Measurements from ENCODE around the gene MBP.

Gene MBP

GRCh38 chr18:77108001-77108692 lies 24.4 kb downstream of the MBP start:
- Histone ChIP-seq H3K4me1 (peaks cover 0 to 30% (median 11%) of the 10 kb centered on the region in 4 donors), H3K27ac (peak overlapping the region; percentile 32 to 56), H3K27me3 (no peaks in the 10 kb centered on the region), H3K36me3 (peaks cover 0 to 16% (median 0%) of the 10 kb centered on the region in 3 donors), H3K4me3 (no peak overlapping the region), H3K9me3 (no peaks in the 10 kb centered on the region)
- no peak for TF ChIP-seq CTCF (IDR thresholded peaks at IDR 0.05)
- DNase-seq = peak; percentile 75 to 82
- intact Hi-C loops (cut with DNase I; ENCODE audit: low total_unique reads) = no loop called here

GRCh38 chr18:77107292-77107691 lies 25.3 kb downstream of the MBP start:
- H3K4me3 ChIP-seq = no peak overlapping the region
- H3K36me3 ChIP-seq = peaks cover 0 to 17% (median 0%) of the 10 kb centered on the region in 3 donors
- no peak for DNase-seq
- no peaks in the 10 kb centered on the region for H3K9me3 ChIP-seq
- no peaks in the 10 kb centered on the region for H3K27me3 ChIP-seq
- peak overlapping the region; percentile 32 to 56 for H3K27ac ChIP-seq
- peaks cover 0 to 34% (median 9%) of the 10 kb centered on the region in 4 donors for H3K4me1 ChIP-seq
- intact Hi-C loops (cut with DNase I; ENCODE audit: low total_unique reads) = no loop called here
- no peak for TF ChIP-seq CTCF (IDR thresholded peaks at IDR 0.05)

GRCh38 chr18:77106331-77106730 lies 26.3 kb downstream of the MBP start:
- no peak for TF ChIP-seq CTCF (IDR thresholded peaks at IDR 0.05)
- H3K9me3 ChIP-seq = no peaks in the 10 kb centered on the region
- intact Hi-C loops (cut with DNase I; ENCODE audit: low total_unique reads) = no loop called here
- DNase-seq = no peak
- peaks cover 0 to 17% (median 0%) of the 10 kb centered on the region in 3 donors for H3K36me3 ChIP-seq
- no peak overlapping the region for H3K4me3 ChIP-seq
- no peaks in the 10 kb centered on the region for H3K27me3 ChIP-seq
- H3K27ac ChIP-seq = no peak overlapping the region
- peaks cover 0 to 44% (median 18%) of the 10 kb centered on the region in 4 donors for H3K4me1 ChIP-seq

GRCh38 chr18:77105680-77106079 lies 26.9 kb downstream of the MBP start:
- H3K4me1 ChIP-seq = peaks cover 0 to 51% (median 24%) of the 10 kb centered on the region in 4 donors
- no peaks in the 10 kb centered on the region for H3K27me3 ChIP-seq
- no peak for TF ChIP-seq CTCF (IDR thresholded peaks at IDR 0.05)
- DNase-seq = no peak
- intact Hi-C loops (cut with DNase I; ENCODE audit: low total_unique reads) = no loop called here
- H3K4me3 ChIP-seq = no peak overlapping the region
- H3K27ac ChIP-seq = no peak overlapping the region
- H3K36me3 ChIP-seq = peaks cover 0 to 13% (median 0%) of the 10 kb centered on the region in 3 donors
- H3K9me3 ChIP-seq = no peaks in the 10 kb centered on the region

- no peak for TF ChIP-seq CTCF (IDR thresholded peaks at IDR 0.05)
- peaks cover 0 to 52% (median 25%) of the 10 kb centered on the region in 4 donors for H3K4me1 ChIP-seq
- no peaks in the 10 kb centered on the region for H3K9me3 ChIP-seq
- no peak for DNase-seq
- H3K4me3 ChIP-seq = no peak overlapping the region
- H3K27ac ChIP-seq = no peak overlapping the region
- no peaks in the 10 kb centered on the region for H3K27me3 ChIP-seq
- peaks cover 0 to 13% (median 0%) of the 10 kb centered on the region in 3 donors for H3K36me3 ChIP-seq
- intact Hi-C loops (cut with DNase I; ENCODE audit: low total_unique reads) = no loop called here
Observed at GRCh38 chr18:77105028-77105427, 27.6 kb downstream of the MBP start.
